Effector CD8-positive, alpha-beta T cell (primary cell): ENCODE results near the gene CNTD1.

Experiments used
- DNase-seq: peaks from one replicate; lab custom pipeline; 2025; lab: John Stamatoyannopoulos, UW

CNTD1 gene

DNA sequence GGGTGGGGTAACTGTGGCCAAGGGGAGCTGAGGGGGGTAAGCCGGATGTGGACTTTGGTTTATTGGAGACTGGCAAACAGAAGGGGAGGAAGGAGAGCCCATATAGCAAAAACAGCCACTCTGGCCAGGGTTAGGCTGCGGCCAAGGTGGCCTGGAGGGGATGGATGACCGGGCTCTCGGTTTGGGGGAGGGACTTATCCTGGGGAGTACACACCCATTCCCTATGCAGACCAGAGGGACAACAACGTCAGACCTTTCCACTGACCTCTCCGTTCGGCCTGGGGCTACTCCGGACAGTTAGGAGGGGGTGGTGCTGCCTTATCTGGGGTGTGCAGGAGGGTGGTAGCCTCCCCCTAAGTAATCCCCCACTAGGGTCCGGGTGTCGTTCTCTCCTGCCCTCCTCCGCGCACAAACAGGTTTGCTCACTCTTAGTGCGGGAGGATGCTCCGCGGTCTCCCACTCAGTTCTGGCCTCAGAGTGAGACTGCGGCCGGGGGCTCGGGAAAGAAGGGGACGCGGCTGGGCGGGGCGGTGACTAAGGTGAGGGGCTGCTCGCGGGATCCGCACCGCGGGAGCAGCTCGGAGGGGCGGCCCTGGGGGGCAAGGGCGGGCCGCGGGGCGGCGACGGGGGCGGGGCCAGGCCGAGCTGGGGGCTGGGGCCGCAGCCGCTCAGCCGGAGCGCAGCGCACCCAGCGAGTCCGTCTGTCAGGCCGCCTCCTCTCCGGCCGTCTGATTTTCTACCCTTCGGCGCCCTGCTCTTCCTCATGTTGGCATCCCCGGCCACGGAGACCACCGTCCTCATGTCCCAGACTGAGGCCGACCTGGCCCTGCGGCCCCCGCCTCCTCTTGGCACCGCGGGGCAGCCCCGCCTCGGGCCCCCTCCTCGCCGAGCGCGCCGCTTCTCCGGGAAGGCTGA is 18.5 kb upstream of the CNTD1 start, which contains the start of gene WNK4:
Gene WNK4, plus strand, starts transcription at position 675 of the 915 bp plus-strand sequence. Its CDS starts 89 bp downstream, at position 764.
- DNase-seq, result no peak

DNA sequence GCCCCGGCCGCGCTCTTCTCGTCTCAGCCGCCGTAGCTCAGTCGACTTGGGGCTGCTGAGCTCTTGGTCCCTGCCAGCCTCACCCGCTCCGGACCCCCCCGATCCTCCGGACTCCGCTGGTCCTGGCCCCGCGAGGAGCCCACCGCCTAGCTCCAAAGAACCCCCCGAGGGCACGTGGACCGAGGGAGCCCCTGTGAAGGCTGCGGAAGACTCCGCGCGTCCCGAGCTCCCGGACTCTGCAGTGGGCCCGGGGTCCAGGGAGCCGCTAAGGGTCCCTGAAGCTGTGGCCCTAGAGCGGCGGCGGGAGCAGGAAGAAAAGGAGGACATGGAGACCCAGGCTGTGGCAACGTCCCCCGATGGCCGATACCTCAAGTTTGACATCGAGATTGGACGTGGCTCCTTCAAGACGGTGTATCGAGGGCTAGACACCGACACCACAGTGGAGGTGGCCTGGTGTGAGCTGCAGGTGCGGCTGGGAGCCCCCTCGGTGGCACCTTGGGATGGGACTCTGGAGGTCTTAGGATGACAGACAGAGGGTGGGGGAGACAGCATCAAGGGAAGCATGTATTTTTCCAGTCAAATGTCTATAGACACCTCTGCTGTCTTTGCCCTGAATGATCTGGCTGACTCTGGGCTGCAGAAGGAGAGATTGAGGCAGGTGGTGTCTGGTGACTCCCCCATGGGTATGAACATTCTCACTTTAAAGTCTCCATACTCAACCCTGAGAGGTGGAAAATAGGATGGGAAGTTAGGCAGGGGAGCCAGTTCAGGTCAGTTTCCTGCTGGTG is 17.6 kb upstream of the CNTD1 start:
- DNase-seq, result no peak

DNA sequence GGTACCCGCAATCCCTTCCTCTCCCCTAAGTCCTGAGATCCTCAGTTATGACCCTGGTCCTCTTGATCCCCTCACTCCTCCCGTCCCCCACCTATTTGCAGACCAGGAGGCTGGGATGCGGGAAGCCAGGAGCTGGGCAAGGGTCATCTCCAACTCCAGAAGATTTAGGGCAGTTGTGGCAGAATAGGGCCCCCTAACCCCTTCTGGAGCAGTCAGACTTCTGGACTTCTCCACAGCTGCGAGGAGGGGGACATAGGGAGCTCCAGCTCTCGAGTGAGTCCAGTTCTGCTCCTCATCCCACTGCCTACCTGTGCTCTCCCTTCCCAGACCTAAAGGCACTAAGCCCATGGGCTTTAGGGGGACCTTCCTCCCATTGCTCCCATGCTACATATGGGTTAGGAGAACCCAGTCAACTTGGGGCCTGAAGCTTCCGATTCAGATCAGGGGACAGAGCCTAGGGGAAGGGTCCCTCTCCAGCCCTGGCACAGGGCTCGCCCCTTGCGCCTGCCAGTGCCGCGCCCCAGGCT is 17.0 kb upstream of the CNTD1 start:
- no peak for DNase-seq

DNA sequence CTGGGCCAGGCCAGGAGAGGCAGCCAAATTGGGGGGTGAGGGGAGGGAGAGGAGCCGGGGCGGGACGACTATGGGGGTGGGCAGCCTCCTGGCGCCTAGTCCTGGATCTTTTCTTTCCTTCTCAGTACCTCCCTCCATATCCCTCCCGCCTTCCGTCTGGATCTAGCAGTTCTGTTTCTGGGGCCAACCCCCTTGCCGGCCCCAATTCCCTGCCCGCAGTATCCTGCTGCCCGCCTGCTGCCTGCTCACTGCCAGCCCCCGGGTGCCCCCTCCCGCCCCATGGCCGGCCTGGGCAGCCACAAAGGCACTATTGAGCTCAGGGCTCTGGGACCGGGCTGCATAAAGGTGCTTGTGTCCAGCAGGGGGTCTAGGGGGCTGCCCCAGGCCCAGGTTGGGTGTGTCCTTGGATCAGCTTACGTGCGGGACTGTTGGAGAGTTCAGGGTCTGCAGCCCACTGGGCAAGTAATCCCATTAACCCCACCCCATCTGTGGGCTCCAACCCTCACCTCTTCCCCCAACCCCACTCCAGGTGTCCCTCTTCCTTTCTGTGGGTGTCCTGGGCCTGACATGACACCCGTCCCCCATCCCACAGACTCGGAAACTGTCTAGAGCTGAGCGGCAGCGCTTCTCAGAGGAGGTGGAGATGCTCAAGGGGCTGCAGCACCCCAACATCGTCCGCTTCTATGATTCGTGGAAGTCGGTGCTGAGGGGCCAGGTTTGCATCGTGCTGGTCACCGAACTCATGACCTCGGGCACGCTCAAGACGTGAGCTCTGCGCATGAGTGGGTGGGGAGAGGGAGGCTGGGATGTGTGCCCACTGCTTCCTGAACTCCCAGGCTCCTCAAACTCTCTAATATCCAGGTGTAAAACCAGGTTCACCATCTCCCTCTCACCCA is 16.2 kb upstream of the CNTD1 start:
- no peak for DNase-seq

DNA sequence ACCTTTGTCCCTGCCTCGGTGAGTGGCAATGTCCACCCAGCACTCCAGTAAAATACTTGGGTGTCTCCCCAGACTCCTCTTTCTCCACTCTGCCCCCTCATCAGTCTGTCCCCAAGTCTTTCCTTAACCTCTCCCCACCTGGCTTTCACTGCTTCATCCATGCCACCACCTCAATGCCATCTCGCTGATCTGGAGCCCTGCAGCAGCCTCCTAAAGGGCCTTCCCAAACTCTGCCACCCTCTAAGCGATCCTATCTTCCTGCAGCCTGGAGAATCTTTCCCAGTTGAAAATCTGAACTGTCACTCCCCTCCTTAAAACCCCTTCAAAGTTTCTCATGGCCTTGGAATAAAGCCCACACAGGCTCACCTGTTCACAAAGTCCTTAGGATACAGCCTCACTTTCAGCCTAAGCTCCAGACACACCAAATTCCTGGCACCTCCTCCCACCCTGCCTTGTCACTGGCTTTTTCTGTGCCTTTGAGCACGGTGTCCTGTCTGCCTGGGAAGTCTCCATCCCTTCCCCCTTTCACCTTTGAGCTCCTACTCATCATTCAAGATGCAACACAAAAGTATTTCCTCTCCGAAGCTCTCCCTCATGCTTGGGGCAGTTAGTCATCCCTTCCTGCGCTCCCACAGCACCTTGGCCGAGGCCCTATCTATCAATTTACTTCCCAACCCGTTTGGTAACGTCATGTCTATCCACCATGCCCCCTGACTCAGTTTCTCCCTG is 15.4 kb upstream of the CNTD1 start:
- DNase-seq, result no peak

DNA sequence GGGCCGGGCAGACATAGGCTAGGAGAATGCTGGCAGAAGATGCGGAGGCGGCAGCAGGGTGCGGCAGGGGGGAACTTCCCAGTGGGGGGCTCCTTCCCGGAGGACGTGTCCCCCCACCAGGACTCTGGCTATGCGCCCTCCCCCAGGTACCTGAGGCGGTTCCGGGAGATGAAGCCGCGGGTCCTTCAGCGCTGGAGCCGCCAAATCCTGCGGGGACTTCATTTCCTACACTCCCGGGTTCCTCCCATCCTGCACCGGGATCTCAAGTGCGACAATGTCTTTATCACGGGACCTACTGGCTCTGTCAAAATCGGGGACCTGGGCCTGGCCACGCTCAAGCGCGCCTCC is 14.9 kb upstream of the CNTD1 start:
- no peak for DNase-seq

DNA sequence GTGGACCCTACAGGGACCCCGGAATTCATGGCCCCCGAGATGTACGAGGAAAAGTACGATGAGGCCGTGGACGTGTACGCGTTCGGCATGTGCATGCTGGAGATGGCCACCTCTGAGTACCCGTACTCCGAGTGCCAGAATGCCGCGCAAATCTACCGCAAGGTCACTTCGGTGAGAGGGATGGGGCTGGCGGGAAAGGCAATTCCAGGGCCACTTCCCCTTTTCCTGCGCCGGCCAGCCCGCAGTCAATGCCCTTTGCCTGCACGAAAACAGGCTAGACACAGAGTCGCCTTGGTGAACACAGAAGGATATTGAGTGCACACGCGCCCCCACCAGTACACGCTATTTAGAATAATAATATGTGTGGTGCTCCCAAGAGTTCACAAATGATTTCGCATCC is 14.3 kb upstream of the CNTD1 start:
- DNase-seq, result no peak

DNA sequence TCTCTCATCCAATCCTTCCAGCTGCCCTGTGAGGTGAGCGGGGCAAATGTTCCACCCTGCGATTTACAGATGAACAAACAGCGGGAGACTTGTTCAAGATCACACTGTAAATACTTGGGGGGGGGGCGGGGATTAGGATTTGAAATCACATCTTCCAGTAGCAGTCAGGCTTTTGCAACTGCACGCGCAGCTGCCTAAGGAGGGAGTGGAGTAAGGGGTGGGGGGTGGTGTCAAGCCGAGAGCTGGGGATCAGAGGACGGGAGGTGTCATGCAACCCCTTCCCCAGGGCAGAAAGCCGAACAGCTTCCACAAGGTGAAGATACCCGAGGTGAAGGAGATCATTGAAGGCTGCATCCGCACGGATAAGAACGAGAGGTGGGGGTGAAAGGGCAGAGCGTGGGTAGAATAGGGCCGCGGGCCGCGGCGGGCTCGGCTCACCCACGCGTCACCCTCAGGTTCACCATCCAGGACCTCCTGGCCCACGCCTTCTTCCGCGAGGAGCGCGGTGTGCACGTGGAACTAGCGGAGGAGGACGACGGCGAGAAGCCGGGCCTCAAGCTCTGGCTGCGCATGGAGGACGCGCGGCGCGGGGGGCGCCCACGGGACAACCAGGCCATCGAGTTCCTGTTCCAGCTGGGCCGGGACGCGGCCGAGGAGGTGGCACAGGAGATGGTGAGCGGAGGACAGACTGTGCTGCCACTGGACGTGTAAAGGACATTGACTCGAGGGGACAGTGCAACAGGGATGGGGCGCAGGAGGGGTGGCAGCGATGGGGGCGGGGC is 13.7 kb upstream of the CNTD1 start:
- no peak for DNase-seq

DNA sequence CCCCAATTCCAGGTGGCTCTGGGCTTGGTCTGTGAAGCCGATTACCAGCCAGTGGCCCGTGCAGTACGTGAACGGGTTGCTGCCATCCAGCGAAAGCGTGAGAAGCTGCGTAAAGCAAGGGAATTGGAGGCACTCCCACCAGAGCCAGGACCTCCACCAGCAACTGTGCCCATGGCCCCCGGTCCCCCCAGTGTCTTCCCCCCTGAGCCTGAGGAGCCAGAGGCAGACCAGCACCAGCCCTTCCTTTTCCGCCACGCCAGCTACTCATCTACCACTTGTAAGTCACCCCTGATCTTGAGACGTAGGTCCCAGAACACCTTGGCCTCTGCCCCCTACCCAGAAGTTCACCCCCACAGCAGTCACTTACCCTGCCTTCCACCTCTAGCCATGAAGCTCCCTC is 11.4 kb upstream of the CNTD1 start:
- DNase-seq, result no peak

DNA sequence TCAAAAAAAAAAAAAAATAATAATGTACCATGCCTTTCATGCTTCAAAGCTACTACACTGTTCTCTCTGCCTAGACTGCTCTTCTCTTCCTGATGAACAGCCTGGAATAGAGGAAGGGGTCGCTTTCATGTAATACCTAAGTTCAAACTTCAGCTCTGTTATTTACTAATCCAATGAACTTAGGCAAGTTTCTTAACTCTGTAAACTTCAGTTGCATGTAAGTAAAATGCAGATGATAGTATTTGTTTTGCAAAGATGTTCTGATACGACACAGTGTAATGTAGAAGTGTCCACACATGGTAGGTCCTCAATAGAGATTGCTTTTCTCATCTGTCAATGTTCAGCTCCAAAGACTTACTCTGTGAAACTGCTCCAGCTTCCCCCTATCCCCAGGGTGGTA is 6.7 kb upstream of the CNTD1 start:
- DNase-seq, result no peak

DNA sequence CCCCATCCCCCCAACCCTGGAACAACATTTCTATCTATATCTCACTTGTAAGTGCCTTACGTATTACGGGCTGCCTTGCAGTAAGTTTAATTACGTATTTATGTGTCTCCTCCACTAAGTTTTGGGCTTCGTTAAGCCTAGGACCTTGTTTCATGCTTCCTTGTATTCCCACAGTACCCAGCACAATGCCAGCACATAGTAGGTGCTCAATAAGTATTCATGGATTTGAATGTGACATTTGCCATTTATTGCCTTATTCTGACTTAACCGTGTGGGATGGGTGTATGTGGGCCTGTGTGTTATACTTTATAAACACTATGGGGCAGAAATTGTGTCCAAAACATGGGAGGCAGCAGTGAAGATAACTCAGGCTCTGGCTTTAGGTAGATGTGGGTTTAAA is 6.1 kb upstream of the CNTD1 start:
- DNase-seq, result no peak

DNA sequence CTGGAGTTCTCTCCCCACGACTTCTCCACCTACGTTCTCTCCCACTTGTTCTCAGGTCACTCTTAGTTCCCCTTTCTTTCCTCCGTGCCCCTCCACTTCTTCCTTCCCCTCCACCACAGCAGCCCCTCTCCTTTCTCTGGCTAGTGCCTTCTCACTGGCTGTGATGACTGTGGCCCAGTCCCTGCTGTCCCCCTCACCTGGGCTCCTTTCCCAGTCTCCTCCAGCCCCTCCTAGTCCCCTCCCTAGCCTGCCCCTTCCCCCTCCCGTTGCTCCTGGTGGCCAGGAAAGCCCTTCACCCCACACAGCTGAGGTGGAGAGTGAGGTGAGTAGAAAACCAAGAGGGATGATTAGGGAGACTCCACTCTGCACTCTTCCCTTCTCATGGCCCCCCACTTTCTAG is 3.6 kb upstream of the CNTD1 start:
- no peak for DNase-seq

DNA sequence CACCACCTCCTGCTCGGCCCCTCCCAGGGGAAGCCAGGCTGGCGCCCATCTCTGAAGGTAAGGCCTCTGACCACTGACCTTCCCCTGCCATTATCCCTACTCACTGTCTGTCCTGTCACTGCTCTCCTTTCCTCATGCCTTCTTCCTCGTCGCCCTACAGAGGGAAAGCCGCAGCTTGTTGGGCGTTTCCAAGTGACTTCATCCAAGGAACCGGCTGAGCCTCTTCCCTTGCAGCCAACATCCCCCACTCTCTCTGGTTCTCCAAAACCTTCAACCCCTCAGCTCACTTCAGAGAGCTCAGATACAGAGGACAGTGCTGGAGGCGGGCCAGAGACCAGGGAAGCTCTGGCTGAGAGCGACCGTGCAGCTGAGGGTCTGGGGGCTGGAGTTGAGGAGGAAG is 3.2 kb upstream of the CNTD1 start:
- no peak for DNase-seq

DNA sequence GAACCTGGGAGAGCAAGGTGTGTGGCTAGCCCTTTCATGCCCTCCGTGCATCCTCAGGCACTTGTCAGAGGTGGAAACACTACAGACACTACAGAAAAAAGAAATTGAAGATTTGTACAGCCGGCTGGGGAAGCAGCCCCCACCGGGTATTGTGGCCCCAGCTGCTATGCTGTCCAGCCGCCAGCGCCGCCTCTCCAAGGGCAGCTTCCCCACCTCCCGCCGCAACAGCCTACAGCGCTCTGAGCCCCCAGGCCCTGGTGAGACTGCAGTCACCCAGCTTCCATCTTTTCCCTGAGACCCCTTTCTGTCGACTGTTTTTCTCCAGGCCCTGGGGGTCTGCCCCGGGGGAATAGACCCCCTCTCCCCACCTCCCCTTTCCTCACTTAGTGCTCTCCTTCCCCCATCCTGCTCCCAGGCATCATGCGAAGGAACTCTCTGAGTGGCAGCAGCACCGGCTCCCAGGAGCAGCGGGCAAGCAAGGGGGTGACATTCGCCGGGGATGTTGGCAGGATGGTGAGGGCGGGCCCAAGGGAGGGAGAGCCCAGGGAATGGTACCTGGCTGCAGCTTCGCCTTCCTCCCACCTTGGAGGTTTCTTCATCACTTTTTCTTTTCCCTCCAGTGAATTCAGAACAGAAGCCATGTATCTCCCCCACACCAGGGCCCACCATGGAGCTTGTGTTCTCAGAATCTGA is 2.4 kb upstream of the CNTD1 start:
- DNase-seq, result no peak

DNA sequence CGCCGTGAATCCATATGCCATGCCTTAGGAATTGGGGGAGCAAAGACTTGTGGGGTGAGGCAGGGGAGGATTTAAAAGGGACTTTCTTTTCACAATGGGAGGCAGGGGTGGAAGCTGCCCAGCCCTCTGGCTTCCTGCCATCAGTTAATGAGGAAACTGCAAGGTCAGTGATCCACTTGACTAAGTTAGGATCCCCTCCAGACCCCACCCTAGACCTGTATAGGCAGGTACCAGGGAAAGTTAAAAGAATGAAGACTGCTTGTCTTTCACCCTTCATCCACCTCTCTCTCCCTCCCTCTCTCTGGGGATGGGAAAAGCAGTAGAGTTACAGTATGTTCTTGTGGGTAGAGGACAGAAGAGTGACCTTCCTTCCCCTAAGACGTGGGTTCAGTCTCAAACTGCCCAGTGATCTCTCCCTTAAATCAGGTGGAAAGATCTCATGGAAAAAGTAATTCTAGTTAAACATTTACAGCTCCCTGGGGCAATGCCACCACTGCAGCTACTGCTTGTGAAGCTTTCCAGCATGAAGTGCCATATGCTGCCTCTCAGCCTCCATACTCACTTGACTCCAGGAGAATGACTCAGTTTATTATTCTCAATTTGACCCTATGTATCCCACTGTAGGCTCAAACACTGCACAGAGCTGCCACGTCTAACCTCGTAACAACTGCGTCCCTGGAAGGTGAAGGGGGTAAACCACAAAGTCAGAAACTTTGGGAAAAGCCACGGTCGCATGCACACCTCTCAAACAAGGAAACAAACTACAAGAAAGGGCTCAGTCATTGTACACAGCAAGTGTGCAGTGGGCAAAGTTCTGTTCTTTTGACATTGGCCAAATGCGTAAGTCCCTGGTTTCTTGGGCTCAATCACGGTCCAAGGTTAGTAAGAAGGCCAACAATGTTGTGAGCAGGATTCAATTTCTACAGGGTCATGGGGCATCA is 1.3 kb upstream of the CNTD1 start:
- DNase-seq, result no peak

DNA sequence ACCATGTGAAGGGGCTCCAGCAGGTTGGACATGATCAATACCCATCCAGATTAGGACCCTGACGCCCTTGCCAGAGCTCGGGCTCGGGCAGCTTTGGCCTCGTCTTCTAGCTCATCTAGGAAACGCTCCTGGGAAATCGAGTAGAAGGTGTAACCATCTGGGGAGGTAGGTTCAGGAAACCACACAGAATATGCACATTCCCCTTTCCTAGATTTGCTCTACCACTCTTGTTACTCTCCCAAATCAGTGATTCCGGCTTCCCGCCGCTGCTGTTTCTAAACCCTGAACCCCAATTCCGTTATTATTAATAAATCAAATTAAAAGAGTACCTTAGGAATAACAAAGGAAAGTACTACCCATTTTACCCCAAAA is 664 bp upstream of the CNTD1 start:
- DNase-seq, result no peak

DNA sequence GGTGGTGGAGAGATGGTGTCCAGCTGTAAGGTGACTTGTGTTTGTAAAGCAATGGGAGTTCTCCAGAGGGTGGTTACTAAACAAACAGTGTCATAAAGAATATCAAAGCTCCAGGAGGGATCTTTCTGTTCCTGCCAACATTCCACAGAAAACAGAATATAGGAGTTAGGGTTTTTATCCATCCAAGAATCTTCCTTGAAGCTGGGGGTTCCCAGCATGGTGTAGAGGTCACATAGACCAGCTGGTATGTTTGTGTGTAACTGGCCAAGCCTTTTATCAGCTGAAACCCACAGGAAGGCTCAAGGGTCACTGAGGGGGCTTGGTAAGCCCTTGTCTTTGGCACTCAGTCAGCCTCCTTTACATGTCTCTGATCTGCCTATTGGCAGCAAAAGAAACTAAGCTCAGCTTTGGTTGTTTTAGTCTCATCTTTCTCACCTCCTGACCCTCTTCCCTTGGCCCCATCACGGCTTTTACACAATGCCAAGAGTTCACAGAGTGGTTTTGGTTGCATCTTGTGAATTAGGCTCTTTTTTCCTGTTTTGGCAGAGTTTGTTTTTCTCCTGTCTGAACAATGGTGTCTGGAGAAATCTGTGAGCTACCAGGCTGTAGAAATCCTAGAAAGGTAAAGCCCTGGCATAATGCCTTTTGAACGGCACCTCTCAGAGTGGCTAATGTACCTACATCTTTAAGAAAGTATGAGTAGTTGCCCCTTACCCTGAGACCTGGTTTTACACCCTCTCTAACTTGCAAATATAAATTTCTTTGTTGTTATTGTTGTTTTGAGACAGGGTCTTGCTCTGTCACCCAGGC is 4.6 kb downstream of the CNTD1 start:
- no peak for DNase-seq

DNA sequence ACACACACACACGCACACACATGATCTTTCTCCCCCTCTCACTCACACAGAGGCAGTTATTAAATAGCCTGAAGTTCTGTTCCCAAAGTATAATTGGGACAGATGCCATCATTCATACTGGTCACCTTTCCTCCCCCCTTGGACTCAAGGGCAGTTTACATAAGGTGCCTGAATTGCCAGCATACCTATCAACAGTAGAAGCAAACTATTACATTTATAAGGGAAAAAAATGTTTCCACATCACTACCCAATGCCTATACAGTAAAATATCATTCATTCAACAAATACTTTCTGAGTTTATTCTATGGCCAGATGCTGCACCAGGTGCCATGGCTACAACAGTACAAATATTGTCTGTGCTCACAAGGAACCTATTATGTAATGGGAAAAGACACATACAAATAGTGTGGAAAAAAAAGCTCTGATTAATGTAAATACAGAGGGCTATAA is 6.3 kb downstream of the CNTD1 start:
- no peak for DNase-seq
